ENCODE results near the gene HPD. TPM values are rescaled to one million over a fixed set of nuclear protein-coding genes. Genes with fewer than 3 reads are reported as not detected.

The HPD gene
- total and polyA plus RNA-seq, 11 donors = 0.36 to 2.2 (median 1.5) TPM

GRCh38 chr12:121898287-121898686 lies 39.6 kb upstream of the HPD start:
- WGBS, 4 donors = 91 to 97% (median 93%) methylated on average over 5 of the region's 5 CpGs
- Histone ChIP-seq H3K27ac (no peak overlapping the region), H3K36me3 (peaks cover 0 to 91% (median 85%) of the 10 kb centered on the region in 9 donors), H3K4me1 (peaks cover 0 to 11% (median 0%) of the 10 kb centered on the region in 12 donors), H3K9me3 (no peaks in the 10 kb centered on the region), H3K27me3 (no peaks in the 10 kb centered on the region), H3K4me3 (no peak overlapping the region)
- ATAC-seq (no peak), DNase-seq (no peak)
- intact Hi-C loops (cut with DNase I) = no loop called here
- TF ChIP-seq POLR2A (IDR thresholded peaks at IDR 0.05) (no peak), CTCF (IDR thresholded peaks at IDR 0.05) (no peak)

GRCh38 chr12:121894633-121895032 lies 36.0 kb upstream of the HPD start:
- 60 to 73% (median 64%) methylated on average over 7 of the region's 7 CpGs for WGBS, 4 donors
- Histone ChIP-seq H3K4me3 (no peak overlapping the region), H3K36me3 (peaks cover 0 to 81% (median 54%) of the 10 kb centered on the region in 9 donors), H3K9me3 (no peaks in the 10 kb centered on the region), H3K4me1 (peaks cover under 1 to 25% (median 13%) of the 10 kb centered on the region in 12 donors), H3K27ac (no peak overlapping the region), H3K27me3 (no peaks in the 10 kb centered on the region)
- ATAC-seq (no peak), DNase-seq (no peak)
- intact Hi-C loops (cut with DNase I) = loop anchor here in 3 of 10 donors (5.0 kb wide), 2 partner anchors 97 to 197 kb away; no protein-coding TSS in a partner anchor
- TF ChIP-seq POLR2A (IDR thresholded peaks at IDR 0.05) (no peak), CTCF (IDR thresholded peaks at IDR 0.05) (peak in 1 of 12 donors; percentile 6)

GRCh38 chr12:121893961-121894460 lies 35.4 kb upstream of the HPD start:
- no peak overlapping the region for H3K4me3 ChIP-seq
- intact Hi-C loops (cut with DNase I) = loop anchor here in 3 of 10 donors (5.0 kb wide), 2 partner anchors 97 to 197 kb away; no protein-coding TSS in a partner anchor
- no peak for DNase-seq

More at GRCh38 chr12:121893961-121894460, 35.4 kb upstream of the HPD start:
- H3K36me3 ChIP-seq = peaks cover 0 to 75% (median 48%) of the 10 kb centered on the region in 9 donors
- TF ChIP-seq CTCF (IDR thresholded peaks at IDR 0.05) (no peak), POLR2A (IDR thresholded peaks at IDR 0.05) (no peak)
- no peaks in the 10 kb centered on the region for H3K27me3 ChIP-seq
- peaks cover 3 to 30% (median 17%) of the 10 kb centered on the region in 12 donors for H3K4me1 ChIP-seq
- H3K9me3 ChIP-seq = no peaks in the 10 kb centered on the region
- no peak for ATAC-seq
- no peak overlapping the region for H3K27ac ChIP-seq
- WGBS, 4 donors = 52 to 57% (median 55%) methylated on average over 1 of the region's 1 CpG
